Stimulated activated naive CD4-positive, alpha-beta T cell treated with Interleukin-2 at 50 U/mL for 16 hours (primary cell): ENCODE results near the gene ZNF445.
"Not testable (repeated sequence)": the region's sequence is repeated elsewhere in the genome, so short reads cannot be mapped to it uniquely, and the experiment has no call there.

Experiments
- DNase-seq: peaks from one replicate; lab custom pipeline; 2025; lab: John Stamatoyannopoulos, UW

ZNF445 gene

DNA sequence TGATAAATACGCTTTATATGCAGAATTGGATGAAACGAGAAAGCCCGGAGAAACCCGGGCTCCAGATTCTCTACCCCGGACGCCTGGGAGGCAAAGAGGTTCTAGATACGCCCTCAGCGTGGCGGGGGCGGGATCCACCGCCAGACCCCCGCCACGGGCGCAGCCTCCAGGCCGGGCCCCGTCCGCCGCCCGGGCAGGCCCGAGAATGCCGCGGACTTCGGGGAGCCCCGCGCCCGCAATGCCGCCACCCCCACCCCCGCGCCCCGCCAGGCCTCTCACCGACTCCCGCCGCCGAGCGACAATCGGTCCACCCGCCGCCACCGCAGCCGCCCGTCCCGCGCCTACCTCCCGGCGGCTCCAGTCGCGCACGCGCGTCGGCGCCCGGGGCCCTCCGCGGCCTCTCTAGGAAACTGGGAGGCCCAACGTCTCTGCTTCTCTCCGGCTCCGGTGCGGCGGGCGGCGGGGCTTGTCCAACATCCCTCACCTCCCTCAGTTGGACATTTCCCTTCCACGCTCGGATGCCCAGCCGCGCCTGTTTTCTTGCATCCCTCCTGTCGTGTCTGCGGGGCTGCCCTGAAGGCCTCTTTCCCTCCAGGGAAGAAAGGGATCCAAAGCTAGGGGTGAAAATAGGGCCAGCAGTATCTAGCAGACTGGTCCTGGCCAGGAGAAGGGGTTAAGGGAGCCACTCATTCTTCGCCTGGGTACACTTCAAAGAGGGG, at the start of gene ZNF445:
Gene ZNF445, minus strand, starts transcription at position 359 of the 719 bp plus-strand sequence. CDS start 22,121 bp downstream, outside the sequence.
- peak; percentile 68 for DNase-seq

DNA sequence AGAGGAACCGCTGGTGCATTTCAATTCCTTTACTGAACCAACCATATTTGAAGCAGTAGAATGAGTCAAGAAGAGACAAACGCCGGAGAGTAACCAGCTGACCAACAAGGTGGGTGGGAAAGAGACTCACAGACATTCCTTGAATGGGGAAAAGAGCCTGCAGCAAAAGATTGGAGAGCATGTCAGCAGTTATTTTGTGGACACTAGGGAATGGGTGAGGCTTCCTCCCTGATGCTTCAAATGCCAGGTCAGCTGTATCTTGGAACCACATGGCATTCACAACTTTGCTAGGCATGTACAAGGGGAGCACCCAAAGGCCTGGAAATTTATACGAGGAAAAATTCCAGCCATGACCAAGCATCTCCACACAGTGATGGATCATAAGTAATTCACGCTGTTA, 47.6 kb upstream of the ZNF445 start:
- no peak for DNase-seq

DNA sequence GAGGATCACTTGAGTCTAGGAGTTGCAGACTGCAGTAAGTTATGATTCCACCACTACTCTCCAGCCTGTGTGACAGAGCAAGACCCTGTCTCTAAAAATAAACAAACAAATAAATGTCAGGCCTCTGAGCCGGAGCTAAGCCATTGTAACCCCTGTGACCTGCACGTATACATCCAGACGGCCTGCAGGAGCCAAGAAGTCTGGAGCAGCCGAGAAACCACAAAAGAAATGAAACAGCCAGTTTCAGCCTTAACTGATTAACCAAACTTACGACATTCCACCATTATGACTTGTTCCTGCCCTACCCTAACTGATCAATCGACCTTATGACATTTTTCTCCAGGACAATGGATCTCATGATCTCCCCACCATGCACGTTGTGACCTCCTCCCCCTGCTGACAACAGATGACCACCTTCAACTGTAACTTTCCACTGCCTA, 45.0 kb upstream of the ZNF445 start:
- no peak for DNase-seq

DNA sequence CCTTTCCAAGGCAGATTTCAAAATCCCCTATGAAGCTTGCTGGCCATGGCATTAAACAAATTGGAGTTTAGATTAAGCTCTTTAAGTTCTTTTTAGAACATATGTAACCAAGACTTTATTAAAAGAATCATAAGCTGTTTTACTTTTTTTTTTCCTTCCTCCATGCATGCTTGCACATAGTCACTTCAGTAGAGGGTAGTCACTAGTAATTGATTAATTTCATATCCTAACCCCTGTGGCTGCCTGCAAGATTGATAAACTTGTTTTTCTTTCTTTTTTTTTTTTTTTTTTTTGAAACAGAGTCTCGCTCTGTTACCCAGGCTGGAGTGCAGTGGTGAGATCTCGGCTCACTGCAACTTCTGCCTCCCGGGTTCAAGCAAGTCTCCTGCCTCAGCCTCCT, 44.3 kb upstream of the ZNF445 start:
- no peak for DNase-seq

DNA sequence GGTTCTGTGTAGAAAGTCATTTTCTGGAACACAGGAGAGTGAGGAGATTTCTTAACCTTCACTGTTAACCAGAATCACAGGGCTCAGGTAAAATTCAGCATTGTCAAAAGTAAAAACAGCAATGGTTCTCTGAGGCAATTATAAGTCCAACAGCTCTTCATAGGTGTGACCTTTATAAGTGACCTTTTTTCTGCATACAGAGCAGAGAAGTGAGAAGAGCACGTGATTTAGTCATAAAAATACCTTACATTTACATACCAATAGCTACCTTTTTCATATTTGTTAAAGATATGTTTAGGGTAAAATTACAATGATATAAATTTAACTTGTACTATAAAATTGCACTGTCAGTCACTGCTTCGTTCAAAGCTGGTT, 41.3 kb upstream of the ZNF445 start:
- no peak for DNase-seq

DNA sequence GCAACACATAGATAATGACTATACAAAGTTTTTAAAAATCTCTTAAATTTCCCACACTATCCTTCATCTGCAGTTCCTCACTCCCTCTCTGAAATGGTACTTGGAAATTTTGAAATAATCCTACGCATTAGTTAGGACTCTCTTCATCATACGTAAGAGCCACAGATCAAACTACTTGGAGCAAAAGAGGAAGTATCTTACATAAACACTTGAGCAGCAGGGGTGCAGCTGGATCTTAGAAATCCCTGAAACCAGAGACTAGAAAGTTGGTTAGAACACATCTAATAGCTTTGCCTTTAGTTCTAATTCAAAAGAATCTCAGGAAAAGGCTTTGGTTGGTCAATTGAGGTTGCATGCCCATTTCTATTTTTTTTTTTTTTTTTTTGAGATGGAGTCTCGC, 38.8 kb upstream of the ZNF445 start:
- DNase-seq: no peak

DNA sequence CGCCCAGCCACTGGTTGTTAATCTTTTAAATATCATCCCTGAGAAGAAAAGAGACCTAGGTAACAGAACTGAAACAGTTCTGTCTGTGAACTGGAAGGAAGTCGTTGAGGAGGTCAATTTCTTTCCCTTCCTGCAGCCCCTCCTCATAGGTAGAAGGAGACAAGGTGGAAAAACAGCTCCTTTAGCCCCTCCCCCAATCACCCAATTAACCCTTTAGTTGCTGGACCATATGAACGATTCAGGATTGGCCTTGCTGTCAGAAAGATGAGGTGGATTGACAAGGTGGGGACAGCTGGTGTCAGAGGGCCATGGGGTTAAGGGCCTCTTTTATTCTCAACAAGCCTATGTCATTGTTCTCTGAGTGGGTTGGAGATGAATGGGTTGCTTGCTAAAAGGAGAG, 36.0 kb upstream of the ZNF445 start:
- DNase-seq: no peak

DNA sequence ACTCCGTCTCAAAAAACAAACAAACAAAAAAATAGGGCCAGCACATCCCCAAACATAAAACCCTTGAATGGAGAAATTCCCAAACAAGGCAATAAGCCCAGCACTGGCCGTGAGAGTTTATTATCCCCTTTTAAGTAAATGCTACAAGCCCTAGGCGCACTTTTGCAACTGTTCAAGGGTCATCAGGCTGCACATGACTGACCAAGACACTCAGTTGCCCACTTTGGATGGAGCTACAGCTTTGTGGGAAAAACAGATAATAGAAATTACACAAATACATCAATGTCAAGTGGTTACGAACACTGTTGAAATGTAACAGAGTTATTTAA, 33.7 kb upstream of the ZNF445 start:
- DNase-seq: no peak

DNA sequence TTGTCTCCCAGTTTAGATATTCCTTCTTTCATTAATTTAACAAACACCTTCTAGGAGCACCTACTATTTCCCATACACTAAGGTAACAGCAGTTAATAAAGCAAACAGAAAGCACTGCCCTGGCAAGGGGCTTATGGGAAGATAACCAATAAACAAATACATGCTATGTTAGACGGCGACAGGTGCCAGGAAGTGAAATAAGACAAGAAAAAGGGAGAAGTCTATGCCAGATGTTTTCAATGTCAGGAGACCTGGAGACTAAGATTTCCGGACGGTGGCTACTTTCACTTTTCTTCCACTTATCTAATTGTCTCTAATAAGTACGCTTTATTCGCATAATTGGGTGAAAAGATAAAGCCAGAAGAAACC, 32.5 kb upstream of the ZNF445 start:
- no peak for DNase-seq

DNA sequence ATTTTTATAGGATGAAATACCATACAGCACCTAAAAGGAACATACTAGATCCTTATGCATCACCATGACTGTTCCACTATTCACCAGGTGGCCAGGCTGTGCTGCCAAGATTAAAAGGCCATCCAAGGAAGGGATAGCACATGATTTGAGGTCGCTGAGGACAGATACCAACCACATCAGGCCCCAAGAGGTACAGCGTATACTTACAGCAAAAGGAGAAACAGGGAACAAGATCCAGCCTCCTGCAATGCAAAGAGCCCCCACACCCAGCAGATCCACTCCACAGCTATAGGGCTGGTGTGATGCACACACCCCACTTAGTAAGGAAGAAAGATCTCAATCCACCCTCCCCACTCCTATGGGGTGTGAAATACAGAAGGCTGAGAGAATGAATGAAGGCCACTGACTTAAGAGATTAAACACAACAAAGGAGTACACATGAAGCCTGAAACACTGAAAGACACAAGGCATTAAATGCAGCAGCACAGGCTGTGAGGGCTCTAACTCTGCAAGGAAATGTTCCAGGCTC, 32.0 kb upstream of the ZNF445 start:
- DNase-seq: no peak

DNA sequence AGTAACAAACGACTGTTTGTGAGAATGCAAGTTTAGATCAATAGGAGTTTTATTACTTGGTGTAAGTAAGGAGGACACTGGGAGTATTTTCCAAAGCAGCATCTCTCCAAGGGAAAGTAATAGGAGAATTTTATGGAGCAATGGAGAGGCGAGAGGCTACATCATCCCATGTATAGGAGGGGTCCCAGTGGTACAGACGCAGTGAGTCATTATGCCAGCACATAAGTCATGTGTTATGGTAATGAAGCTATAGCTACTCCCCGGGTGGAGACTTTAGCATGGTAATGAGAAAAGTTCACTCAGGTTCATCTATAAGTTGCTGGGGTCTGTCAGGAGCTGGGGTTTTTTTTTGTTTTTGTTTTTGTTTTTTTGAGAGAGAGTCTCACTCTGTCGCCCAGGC, 29.5 kb upstream of the ZNF445 start:
- no peak for DNase-seq

DNA sequence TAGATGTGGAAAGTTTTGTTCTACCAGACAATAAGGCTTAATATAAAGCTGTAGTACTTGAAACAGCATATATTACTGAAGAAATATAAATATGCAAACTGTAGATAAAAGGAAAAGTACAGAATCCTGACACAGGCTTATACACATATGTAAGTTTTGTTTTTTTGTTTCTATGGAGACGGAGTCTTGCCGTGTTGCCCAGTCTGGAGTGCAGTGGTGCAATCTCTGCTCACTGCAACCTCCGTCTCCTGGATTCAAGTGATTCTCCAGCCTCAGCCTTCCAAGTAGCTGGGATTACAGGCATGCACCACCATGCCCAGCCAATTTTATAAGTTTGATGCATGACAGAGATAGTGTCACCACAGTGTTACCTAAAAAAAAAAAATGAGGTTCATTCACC, 29.1 kb upstream of the ZNF445 start:
- DNase-seq: no peak

DNA sequence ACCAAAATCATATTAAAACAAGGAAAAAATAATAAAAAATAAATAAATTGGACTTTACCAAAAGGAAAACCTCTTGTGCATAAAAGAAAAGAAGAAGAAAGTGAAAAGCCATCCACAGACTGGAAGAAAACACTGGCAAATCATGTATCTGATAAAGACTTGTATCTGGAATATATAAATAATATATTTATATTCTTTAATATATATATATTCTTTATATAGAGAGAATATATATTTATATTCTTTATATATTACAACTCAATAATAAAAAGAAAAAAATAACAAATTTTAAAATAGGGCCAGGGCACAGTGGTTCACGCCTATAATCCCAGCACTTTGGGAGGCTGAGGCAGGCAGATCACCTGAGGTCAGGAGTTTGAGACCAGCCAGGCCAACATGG, 27.1 kb upstream of the ZNF445 start:
- no peak for DNase-seq

DNA sequence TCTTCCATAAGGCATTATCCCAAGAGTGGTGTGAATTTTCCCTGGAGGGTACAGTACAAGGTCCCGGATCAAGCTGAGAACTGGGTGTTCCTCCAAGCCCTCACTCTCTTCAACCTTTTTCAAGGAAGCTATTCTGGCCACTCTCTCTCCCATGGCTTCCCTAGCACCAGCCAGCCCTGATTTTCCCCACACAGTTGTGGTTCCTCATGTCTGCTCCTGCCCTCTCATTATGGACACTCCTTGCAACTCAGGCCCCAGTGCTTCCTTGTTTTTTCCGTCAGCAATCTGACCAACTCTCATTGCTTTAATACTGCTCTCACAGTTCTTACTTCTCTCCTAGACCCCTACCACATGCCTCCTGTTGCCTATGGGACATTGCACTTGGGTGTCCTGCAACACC, 25.7 kb upstream of the ZNF445 start:
- not testable (repeated sequence) for DNase-seq

DNA sequence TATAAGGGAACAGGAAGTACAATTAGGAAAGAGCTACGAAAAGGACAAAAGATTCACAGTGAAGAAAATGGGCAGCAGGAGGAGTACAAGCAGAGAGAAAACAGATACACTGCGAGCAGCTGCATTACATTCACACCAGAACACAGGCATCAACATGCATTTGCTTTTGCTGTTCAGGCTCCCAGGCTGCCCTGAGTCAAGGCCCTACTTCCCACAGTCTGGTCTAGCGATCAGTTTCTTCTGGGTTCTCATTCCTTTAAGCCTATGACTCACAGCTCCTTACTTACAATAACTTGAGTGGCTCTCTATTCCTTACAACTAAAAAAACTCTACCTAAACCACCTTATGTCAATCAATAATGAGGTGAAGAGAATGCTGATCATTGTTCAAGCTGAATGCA, 24.5 kb upstream of the ZNF445 start:
- no peak for DNase-seq

DNA sequence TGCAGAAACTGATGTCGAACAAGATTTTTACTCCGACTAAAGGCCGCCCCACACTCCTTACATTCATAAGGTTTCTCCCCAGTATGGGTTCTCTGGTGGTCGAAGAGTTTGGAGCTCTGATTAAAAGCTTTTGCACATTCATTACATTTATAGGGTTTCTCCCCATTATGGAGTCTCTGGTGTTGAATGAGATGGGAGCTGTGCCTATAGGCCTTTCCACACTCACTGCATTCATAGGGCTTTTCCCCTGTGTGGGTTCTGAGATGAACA, 22.4 kb upstream of the ZNF445 start:
- not testable (repeated sequence) for DNase-seq

DNA sequence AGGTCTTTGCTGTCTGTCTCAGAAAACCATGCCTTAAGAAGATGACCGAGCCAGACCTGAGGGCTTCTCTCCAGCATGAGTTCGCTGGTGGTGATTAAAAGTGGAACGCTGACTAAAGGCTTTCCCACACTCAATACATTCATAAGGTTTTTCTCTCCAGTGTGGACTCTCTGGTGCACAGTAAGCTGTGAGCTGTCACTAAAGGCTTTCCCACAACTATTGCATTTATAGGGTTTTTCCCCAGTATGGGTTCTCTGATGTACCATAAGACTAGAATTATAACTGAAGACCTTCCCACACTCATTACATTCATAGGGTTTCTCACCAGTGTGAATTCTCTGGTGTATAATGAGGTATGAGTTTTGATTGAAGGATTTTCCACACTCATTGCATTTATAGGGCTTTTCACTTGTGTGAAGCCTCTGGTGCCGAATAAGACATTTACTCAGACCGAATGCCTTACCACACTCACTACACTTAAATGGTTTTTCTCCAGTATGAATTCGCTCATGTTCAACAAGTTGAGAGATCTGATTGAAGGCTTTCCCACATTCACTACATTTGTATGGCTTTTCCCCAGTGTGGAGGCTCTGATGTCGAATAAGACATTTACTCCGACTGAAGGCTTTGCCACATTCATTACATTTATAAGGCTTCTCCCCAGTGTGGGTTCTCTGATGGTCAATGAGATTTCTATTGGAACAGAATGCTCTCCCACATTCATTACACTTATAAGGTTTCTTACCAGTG, 21.9 kb upstream of the ZNF445 start:
- DNase-seq: no peak

DNA sequence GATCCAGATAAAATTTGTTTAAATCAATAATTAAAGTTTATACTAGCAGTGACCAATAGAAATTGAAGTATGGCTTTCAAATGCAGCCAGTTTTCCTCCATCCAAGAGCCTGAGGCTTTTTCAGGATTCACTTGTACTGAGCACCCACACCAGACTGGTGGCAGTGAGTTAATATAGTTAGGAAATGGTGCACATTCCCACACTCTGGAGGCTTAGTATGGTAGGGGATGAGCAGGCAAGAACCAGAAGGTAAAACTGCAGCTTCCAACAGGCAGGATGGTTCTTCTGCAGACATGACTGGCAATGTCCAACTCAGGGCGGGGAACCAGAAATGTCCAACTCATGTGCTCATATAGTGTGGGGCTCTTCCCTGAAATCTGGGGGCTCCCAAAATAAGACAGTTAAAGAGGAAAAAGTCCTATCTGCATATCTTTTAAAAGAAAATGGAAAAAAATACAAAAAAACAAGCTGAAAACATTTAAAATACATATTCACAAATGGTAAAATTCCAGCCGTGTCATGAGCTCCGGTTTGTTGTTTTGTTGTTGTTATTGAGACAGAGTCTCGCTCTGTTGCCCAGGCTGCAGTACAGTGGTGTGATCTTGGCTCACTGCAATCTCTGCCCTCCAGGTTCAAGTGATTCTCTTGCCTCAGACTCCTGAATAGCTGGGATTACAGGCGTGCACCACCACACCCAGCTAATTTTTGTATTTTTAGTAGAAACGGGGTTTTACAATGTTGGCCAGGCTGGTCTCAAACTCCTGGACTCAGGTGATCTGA, 18.4 kb upstream of the ZNF445 start:
- no peak for DNase-seq

DNA sequence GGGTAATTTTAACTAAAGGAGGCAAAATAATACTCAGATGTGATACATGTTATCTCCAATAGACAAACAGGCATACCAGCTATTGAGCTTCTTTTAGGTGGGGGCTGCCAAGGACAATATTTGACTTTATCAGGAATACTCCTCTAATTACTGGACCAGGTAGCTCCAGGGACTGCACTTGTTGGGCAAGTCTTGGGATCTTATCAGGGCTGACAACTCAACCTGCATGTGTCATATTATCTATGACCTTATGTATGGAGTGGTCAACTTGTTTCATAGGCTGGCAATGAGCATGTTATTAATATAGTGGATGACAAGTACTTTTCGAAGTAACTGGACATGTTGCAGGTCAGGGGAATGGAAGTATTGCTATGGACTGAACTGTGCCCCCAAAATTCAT, 15.0 kb upstream of the ZNF445 start:
- no peak for DNase-seq

DNA sequence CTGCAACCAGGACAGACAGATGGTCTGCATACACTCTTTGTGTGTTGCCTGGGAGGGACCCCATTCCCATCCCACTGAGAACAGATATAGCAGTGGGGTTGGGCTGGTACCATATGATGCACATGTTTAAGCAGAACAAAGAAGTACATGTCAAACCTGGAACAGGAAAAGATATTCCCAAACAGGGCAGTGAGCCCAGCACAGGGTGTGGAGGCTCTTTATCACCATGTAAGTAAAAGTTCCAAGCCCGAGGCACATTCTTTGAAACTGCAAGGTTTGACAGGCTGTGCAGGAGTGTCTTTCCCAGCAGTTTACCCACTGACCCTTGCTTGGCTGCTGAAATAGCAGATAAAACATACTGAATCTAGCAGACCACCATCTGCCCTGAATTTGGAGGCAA, 5.3 kb upstream of the ZNF445 start:
- no peak for DNase-seq

DNA sequence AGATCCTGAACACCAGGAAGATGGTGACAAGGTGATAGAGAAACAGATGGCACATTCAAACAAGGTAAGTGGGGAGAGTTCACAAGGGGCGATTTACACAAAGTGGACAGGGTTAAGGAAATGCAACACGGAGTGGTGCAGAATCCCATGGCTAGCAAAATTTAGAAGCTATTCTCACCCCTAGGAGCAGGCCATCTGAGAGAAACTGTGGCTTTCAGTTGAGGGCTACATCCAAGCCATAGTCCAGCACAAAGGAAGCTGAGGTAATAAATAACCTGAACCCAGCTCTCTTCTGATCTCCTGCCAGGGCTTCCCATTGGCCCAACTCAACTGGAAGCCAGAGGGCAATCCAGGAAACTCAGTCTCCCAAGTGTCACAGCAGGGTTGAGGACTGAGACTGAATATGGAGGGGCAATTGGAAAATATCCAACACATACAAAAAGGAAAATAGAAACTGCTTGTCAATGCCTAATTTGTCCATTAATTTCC, 1.2 kb upstream of the ZNF445 start:
- DNase-seq: no peak

DNA sequence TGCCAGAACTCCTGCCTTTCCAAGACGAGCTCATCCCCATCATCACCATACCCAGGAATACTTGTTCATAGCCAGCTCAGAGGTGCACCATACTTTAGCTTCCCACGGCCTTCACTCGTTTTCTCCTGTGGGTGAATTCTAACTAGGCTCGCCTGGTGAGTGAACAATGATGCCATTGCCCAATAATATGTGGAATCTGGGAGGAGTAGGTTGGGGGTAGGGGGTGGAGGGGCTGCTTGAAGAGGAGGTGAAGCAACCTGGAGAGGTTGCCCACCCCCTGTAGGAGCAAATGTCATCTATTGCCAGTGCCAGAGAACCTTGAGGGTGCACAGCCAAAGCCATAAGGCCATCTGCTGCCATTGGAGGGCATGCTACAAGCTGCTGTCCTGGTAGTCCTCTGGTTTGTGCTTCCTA, 592 bp upstream of the ZNF445 start:
- DNase-seq: no peak

DNA sequence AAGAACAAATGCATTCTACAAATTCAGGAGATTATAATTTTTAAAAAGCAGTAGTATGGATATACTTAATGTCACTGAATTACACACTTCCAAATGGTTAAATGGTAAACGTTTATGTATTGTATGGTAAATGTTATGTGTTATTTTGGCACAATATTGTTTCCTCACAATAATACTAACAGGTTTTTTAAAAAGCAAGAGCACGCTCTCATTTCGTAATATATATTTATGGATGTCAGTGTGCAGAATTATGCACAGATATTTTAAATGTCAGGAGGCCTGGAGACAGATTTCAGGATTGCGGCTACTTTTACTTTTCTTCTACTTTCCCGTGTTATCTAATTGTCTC, 533 bp downstream of the ZNF445 start:
- no peak for DNase-seq
